22Rv1 (cell line): ENCODE results near the gene XYLT2.

ENCODE experiments used
- CTCF ChIP-seq: fragments of 450-650 bp; IDR thresholded peaks from 2 replicates; pipeline ENCODE4 v1.5.1; 2017; ENCODE audit warnings: mild to moderate bottlenecking
- ZFX ChIP-seq: fragments of 450-650 bp; IDR thresholded peaks from 2 replicates; pipeline ENCODE4 v1.6.1; 2017; ENCODE audit warnings: antibody characterized with exemption, borderline replicate concordance

- no peak for TF ChIP-seq CTCF
- no peak for TF ChIP-seq ZFX
Measured at GRCh38 chr17:50367401-50367800, 21.5 kb downstream of the XYLT2 start.
